Endothelial cell of umbilical vein (primary cell): ENCODE results near the gene LPP. TPM values are rescaled to one million over a fixed set of nuclear protein-coding genes. Genes with fewer than 3 reads are reported as not detected.

Source experiments
- BruUV-seq: library from RNA; stranded (reverse); fragments of 400-500 nt; replicated peaks from 2 replicates; lab custom pipeline; 2021; lab: Mats Ljungman, UMichigan
- CTCF ChIA-PET: fragments of 300-600, 350-600 bp; sonication (Branson Sonifier 250); formaldehyde crosslinking; loops from one replicate; lab custom pipeline; 2021; ENCODE audit warnings: antibody characterized with exemption, inconsistent platforms; lab: Charles Lee
- POLR2A ChIA-PET: fragments of 300-600, 350-600 bp; sonication (Branson Sonifier 250); formaldehyde crosslinking; loops from one replicate; lab custom pipeline; 2021; ENCODE audit warnings: antibody characterized with exemption, inconsistent platforms; lab: Charles Lee
- DNase-seq: peaks from one replicate; pipeline ENCODE4 v3.0.0-alpha.2; 2011; ENCODE audit warnings: low read depth, low spot score
- FAIRE-seq: peaks from 2 replicates; lab custom pipeline; 2011; peaks lifted over from hg19 to GRCh38; lab: Jason Lieb, UNC
- H2AFZ ChIP-seq: 2 replicates; pipeline ENCODE4 v1.6.0; 2012; ENCODE audit warnings: low read depth, low read length, control low read depth, inconsistent platforms
- H3K27ac ChIP-seq: 2 replicates; pipeline ENCODE4 v1.5.1; 2011; ENCODE audit warnings: low read depth, mild to moderate bottlenecking, control low read depth, low read length, moderate library complexity; ENCODE audit not compliant: insufficient read depth
- H3K27me3 ChIP-seq, 2 experiments: 2 replicates each; pipeline versions ENCODE4 v1.6.0 to v1.6.1; 2011; ENCODE audit warnings: low read length in 2 of 2, mixed read lengths in 1 of 2; ENCODE audit not compliant: control insufficient read depth in 2 of 2, insufficient read depth in 2 of 2
- H3K36me3 ChIP-seq, 2 experiments: 2 replicates in 1 of 2; 3 replicates in 1 of 2; pipeline ENCODE4 v1.5.1; 2011; ENCODE audit warnings: low read length in 2 of 2, mild to moderate bottlenecking in 1 of 2, moderate library complexity in 1 of 2; ENCODE audit not compliant: control insufficient read depth in 2 of 2, insufficient read depth in 2 of 2; ENCODE audit errors: extremely low read depth in 1 of 2
- H3K4me1 ChIP-seq: 3 replicates; pipeline ENCODE4 v1.5.1; 2011; ENCODE audit warnings: mild to moderate bottlenecking, low read length; ENCODE audit not compliant: control insufficient read depth, insufficient read depth; ENCODE audit errors: extremely low read depth
- H3K4me2 ChIP-seq: 2 replicates; pipeline ENCODE4 v1.6.1; 2011; ENCODE audit warnings: low read length, control low read depth, mixed read lengths; ENCODE audit not compliant: insufficient read depth
- H3K4me3 ChIP-seq, 3 experiments: fragments of 200-600 bp in 1 of 3; sonication (generic), shearing (Covaris generic) in 1 of 3; replicated peaks in 1 of 3; 2 replicates each; pipeline ENCODE4 v1.5.1; 2011 to 2016; ENCODE audit warnings: control low read depth in 3 of 3, low read length in 3 of 3, mild to moderate bottlenecking in 2 of 3, inconsistent platforms in 1 of 3, low read depth in 1 of 3, moderate library complexity in 1 of 3; ENCODE audit not compliant: insufficient read depth in 1 of 3
- H3K79me2 ChIP-seq: 2 replicates; pipeline ENCODE4 v1.6.0; 2012; ENCODE audit warnings: low read length, inconsistent platforms; ENCODE audit not compliant: control insufficient read depth, insufficient read depth
- H3K9ac ChIP-seq: replicated peaks from 2 replicates; pipeline ENCODE3; 2011; ENCODE audit warnings: low read length, control low read depth; ENCODE audit not compliant: insufficient read depth; ENCODE audit errors: extremely low read depth
- H3K9me1 ChIP-seq: replicated peaks from 3 replicates; pipeline ENCODE4 v1.6.0; 2011; ENCODE audit warnings: mild to moderate bottlenecking, low read length; ENCODE audit not compliant: control insufficient read depth, insufficient read depth; ENCODE audit errors: extremely low read depth
- H3K9me3 ChIP-seq: replicated peaks from 2 replicates; pipeline ENCODE4 v1.5.1; 2012; ENCODE audit warnings: low read length, inconsistent platforms; ENCODE audit not compliant: control insufficient read depth, insufficient read depth
- H4K20me1 ChIP-seq: replicated peaks from 2 replicates; pipeline ENCODE3; 2011; ENCODE audit warnings: mild to moderate bottlenecking, low read length; ENCODE audit not compliant: control insufficient read depth, insufficient read depth; ENCODE audit errors: extremely low read depth
- CTCF ChIP-seq, 2 donors: IDR thresholded peaks; 1 replicate in 1 of 2; 2 replicates in 1 of 2; pipeline ENCODE4 v1.5.1; 2011; ENCODE audit warnings: low read length in 2 of 2, mild to moderate bottlenecking in 2 of 2, moderate library complexity in 2 of 2, control low read depth in 1 of 2, inconsistent platforms in 1 of 2, low read depth in 1 of 2; ENCODE audit not compliant: insufficient read depth in 1 of 2; ENCODE audit errors: extremely low read depth in 1 of 2
- EZH2 ChIP-seq: IDR thresholded peaks from 2 replicates; pipeline ENCODE4 v1.6.1; 2012; ENCODE audit warnings: borderline replicate concordance, low read depth, mild to moderate bottlenecking, moderate library complexity, low read length, inconsistent platforms; ENCODE audit not compliant: severe bottlenecking
- FOS ChIP-seq: IDR thresholded peaks from 2 replicates; pipeline ENCODE4 v1.6.1; 2011; ENCODE audit warnings: mild to moderate bottlenecking, low read length, moderate library complexity, borderline replicate concordance; ENCODE audit not compliant: insufficient read depth
- GATA2 ChIP-seq: IDR thresholded peaks from 2 replicates; pipeline ENCODE4 v1.7.0; 2011; ENCODE audit warnings: low read depth, mild to moderate bottlenecking, moderate library complexity, mixed read lengths, low read length; ENCODE audit not compliant: insufficient read length, insufficient read depth
- JUN ChIP-seq: IDR thresholded peaks from 2 replicates; pipeline ENCODE4 v1.6.1; 2011; ENCODE audit warnings: borderline replicate concordance, low read depth; ENCODE audit not compliant: insufficient read length, insufficient read depth
- MAX ChIP-seq: IDR thresholded peaks from 2 replicates; pipeline ENCODE4 v1.6.1; 2011; ENCODE audit not compliant: insufficient read depth, insufficient read length
- MYC ChIP-seq: IDR thresholded peaks from one replicate; pipeline ENCODE4 v1.6.1; 2011; ENCODE audit warnings: mild to moderate bottlenecking, low read depth, low read length
- POLR2A ChIP-seq: IDR thresholded peaks from 2 replicates; pipeline ENCODE4 v1.6.1; 2012; ENCODE audit warnings: low read depth, mild to moderate bottlenecking, control low read depth, low read length
- POLR2AphosphoS5 ChIP-seq: IDR thresholded peaks from 2 replicates; pipeline ENCODE4 v1.6.1; 2012; ENCODE audit warnings: low read depth, mild to moderate bottlenecking, control low read depth, low read length, moderate library complexity; ENCODE audit not compliant: insufficient read depth
- dilution Hi-C: fragments of 300-500 bp; cut with MboI; formaldehyde crosslinking; loops from one replicate; pipeline ENCODE4 v1.15.0; 2019; ENCODE audit warnings: low sequenced_read_pairs; ENCODE audit not compliant: extremely low pct_ligation_motif_present
- intact Hi-C: fragments of 100-400 bp; cut with micrococcal nuclease; formaldehyde crosslinking; loops from one replicate; pipeline ENCODE4 v1.10.0; 2022
- polyA plus RNA-seq, 4 experiments: library from polyadenylated mRNA; depleted of rRNA in 3 of 4; stranded (reverse) in 3 of 4; unstranded in 1 of 4; fragments of >200 nt; gene quantifications; 2 replicates each; pipeline versions ENCODE4 v1.2.1 to v1.2.3, GENCODE V29; 2011 to 2012; ENCODE audit warnings: missing spikeins in 1 of 4
- total RNA-seq: library from RNA; stranded (reverse); gene quantifications from 2 replicates; pipeline ENCODE4 v1.2.3, GENCODE V29; 2021

The LPP gene
- total and polyA plus RNA-seq, 2 donors (not counting 3 experiments of a cell fraction or from before 2014, with no cell fraction given) = 16.9 to 153 TPM

- Histone ChIP-seq H3K9me3 (no peaks in the 10 kb centered on the region), H3K4me2 (no peak overlapping the region), H4K20me1 (no peaks in the 10 kb centered on the region), H3K27ac (no peak overlapping the region), H3K9ac (no peak overlapping the region), H3K36me3 (no peaks in the 10 kb centered on the region), H3K9me1 (no peaks in the 10 kb centered on the region), H2AFZ (no peak overlapping the region), H3K4me3 (no peak overlapping the region), H3K4me1 (peaks cover 20% of the 10 kb centered on the region), H3K27me3 (no peaks in the 10 kb centered on the region), H3K79me2 (peaks cover 3% of the 10 kb centered on the region)
- no TSS peak for BruUV-seq
- FAIRE-seq (no peak), DNase-seq (no peak)
- TF ChIP-seq MYC (no peak), MAX (no peak), JUN (no peak), GATA2 (no peak), FOS (no peak)
- dilution Hi-C loops (no loop called here), intact Hi-C loops (no loop called here)
- CTCF ChIA-PET = interaction anchor here (1.5 kb wide), 1 partner anchor 9 kb away, joined by 4 read pairs; no protein-coding TSS in a partner anchor
- POLR2A ChIA-PET = no interaction called here
Observed at GRCh38 chr3:188390343-188390718, 236.4 kb downstream of the LPP start.

GRCh38 chr3:188390775-188391443 lies 237.0 kb downstream of the LPP start:
- FAIRE-seq = no peak
- Histone ChIP-seq H3K27ac (no peak overlapping the region), H3K4me3 (no peak overlapping the region), H3K9me3 (no peaks in the 10 kb centered on the region), H3K9me1 (no peaks in the 10 kb centered on the region), H3K9ac (no peak overlapping the region), H2AFZ (no peak overlapping the region), H3K27me3 (no peaks in the 10 kb centered on the region), H3K4me1 (peaks cover 14% of the 10 kb centered on the region), H3K36me3 (no peaks in the 10 kb centered on the region), H3K79me2 (peaks cover 3% of the 10 kb centered on the region), H4K20me1 (no peaks in the 10 kb centered on the region), H3K4me2 (no peak overlapping the region)
- no peak for DNase-seq
- dilution Hi-C loops (no loop called here), intact Hi-C loops (no loop called here)
- ChIA-PET POLR2A (no interaction called here), CTCF (interaction anchor here (1.5 kb wide), 1 partner anchor 9 kb away, joined by 4 read pairs; no protein-coding TSS in a partner anchor)
- TF ChIP-seq FOS (no peak), POLR2AphosphoS5 (no peak), EZH2 (no peak), JUN (no peak), CTCF (IDR thresholded peaks at IDR 0.05; ENCODE audit: extremely low read depth in 1 of 2, insufficient read depth in 1 of 2, low read depth in 1 of 2, low read length in 2 of 2) (no peak), POLR2A (no peak), MYC (no peak), MAX (no peak), GATA2 (no peak)
- no TSS peak for BruUV-seq
